ENCODE measurements around the gene CLIC3.
"Not testable (repeated sequence)": the region's sequence is repeated elsewhere in the genome, so short reads cannot be mapped to it uniquely, and the experiment has no call there.

The CLIC3 gene

GRCh38 chr9:137016436-137016835, 20.1 kb upstream of the CLIC3 start:
- DNase-seq: no peak

GRCh38 chr9:137015976-137016375, 19.6 kb upstream of the CLIC3 start:
- no peak for DNase-seq

- DNase-seq: no peak
Measured at GRCh38 chr9:137015540-137015930, 19.2 kb upstream of the CLIC3 start.

- DNase-seq: no peak
Measured at GRCh38 chr9:137014776-137015539, 18.6 kb upstream of the CLIC3 start.

GRCh38 chr9:137014166-137014565, 17.8 kb upstream of the CLIC3 start:
- no peak for DNase-seq

GRCh38 chr9:137013571-137013940, 17.2 kb upstream of the CLIC3 start:
- no peak for DNase-seq

- DNase-seq: no peak
Measured at GRCh38 chr9:137012694-137013570, 16.6 kb upstream of the CLIC3 start.

- DNase-seq: no peak
Measured at GRCh38 chr9:137011907-137012675, 15.7 kb upstream of the CLIC3 start.

- DNase-seq: no peak
Measured at GRCh38 chr9:137011156-137011555, 14.8 kb upstream of the CLIC3 start.

- no peak for DNase-seq
Measured at GRCh38 chr9:137009938-137010732, 13.8 kb upstream of the CLIC3 start.

- no peak for DNase-seq
Measured at GRCh38 chr9:137009217-137009616, 12.8 kb upstream of the CLIC3 start.

- no peak for DNase-seq
Measured at GRCh38 chr9:137008312-137008711, 11.9 kb upstream of the CLIC3 start.

- no peak for DNase-seq
Measured at GRCh38 chr9:137007816-137008270, 11.5 kb upstream of the CLIC3 start.

- DNase-seq: no peak
Measured at GRCh38 chr9:137007108-137007815, 10.9 kb upstream of the CLIC3 start.

- no peak for DNase-seq
Measured at GRCh38 chr9:137006116-137007003, 10.0 kb upstream of the CLIC3 start.

GRCh38 chr9:137004285-137004684, 7.9 kb upstream of the CLIC3 start:
- DNase-seq: not testable (repeated sequence)

GRCh38 chr9:137002646-137003041, 6.3 kb upstream of the CLIC3 start:
- no peak for DNase-seq

GRCh38 chr9:137001857-137002645, 5.7 kb upstream of the CLIC3 start:
- no peak for DNase-seq

- DNase-seq: no peak
Measured at GRCh38 chr9:137000177-137000930, 4.0 kb upstream of the CLIC3 start.

Measured in NCI-H1930 (cell line).